ENCODE results near the gene TAS2R20.

TAS2R20 gene

GRCh38 chr12:10957741-10958140 lies 40.4 kb downstream of the TAS2R20 start:
- DNase-seq = no peak

GRCh38 chr12:10956085-10956484 lies 42.0 kb downstream of the TAS2R20 start:
- DNase-seq = no peak

GRCh38 chr12:10952645-10953044 lies 45.5 kb downstream of the TAS2R20 start:
- no peak for DNase-seq
